GM21360 (cell line): ENCODE results near the gene ITGBL1.

Experiments used
- ATAC-seq: cut with Tn5 transposase; IDR thresholded peaks from one replicate; pipeline ENCODE4 v1.9.1; 2021; ENCODE audit warnings: mild to moderate bottlenecking, moderate library complexity; ENCODE audit not compliant: unreplicated experiment

The ITGBL1 gene

DNA sequence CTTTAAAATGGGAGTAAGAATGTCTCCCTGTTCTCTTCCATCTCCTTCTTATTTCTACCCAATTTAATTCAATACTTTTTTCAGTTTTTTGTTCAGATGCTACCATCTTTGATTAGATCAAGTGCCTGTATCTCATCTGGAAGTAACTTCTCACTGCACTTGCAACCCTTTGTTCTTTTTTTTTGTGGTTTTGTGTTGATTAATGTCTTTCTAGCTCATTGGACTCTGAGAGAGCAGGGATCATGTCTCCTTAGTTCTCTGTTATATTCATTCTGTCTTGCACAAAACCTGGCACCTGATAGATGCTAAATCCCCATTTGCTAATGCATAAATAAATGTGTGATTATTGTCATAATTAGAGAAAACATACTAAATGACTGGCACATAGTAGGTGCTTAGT, 834 bp upstream of the ITGBL1 start:
- no peak for ATAC-seq

GRCh38 chr13:101453784-101454201, 1.3 kb downstream of the ITGBL1 start:
- peak; percentile 40 for ATAC-seq

GRCh38 chr13:101454767-101455166, 2.3 kb downstream of the ITGBL1 start:
- ATAC-seq, result no peak

GRCh38 chr13:101455863-101456262, 3.4 kb downstream of the ITGBL1 start:
- ATAC-seq, result no peak

- no peak for ATAC-seq
These were observed 4.7 kb downstream of the ITGBL1 start for GRCh38 chr13:101457176-101457575.

DNA sequence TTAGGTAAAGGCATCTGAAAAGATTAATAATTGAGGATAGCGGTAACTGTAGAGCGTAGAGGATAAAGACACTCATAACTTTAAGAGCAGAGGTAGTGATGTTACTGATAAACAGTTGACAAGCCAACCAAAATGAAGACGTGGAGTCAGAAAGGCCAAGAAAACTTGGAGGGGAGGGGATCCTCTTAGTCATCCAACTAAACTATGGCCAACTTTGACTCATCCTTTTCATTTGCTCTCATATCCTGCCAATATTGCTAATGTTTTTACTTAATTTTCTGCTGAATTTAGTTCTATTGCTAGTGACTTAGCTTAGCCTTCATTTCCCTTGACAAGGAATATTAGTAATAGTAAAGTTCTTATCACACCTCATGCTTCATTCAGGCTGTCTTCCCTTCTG, 13.4 kb downstream of the ITGBL1 start:
- no peak for ATAC-seq

GRCh38 chr13:101467415-101467814, 14.9 kb downstream of the ITGBL1 start:
- no peak for ATAC-seq

DNA sequence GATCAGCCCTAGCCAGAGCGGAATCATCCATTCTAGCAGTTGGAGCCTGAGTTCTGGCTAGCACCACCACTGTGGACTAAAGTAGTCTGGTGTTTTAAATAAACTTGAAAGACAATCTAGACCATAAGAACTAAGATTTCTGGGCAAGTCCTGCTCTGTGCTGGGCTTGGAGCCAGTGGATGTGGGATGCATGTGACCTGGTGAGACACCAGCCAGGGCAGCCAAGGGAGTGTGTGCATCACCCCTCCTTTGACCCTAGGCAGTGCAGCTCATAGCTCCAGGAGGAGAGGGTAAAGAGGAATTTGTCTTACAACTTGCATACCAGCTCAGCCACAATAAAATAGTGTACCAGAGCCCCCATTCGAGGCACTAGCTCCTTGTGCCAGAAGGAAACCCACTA, 21.0 kb downstream of the ITGBL1 start:
- no peak for ATAC-seq

GRCh38 chr13:101474419-101474957, 22.0 kb downstream of the ITGBL1 start:
- no peak for ATAC-seq

GRCh38 chr13:101475536-101475935, 23.1 kb downstream of the ITGBL1 start:
- no peak for ATAC-seq

GRCh38 chr13:101481421-101481820, 28.9 kb downstream of the ITGBL1 start:
- ATAC-seq, result no peak

GRCh38 chr13:101486708-101487437, 34.4 kb downstream of the ITGBL1 start:
- ATAC-seq, result no peak

DNA sequence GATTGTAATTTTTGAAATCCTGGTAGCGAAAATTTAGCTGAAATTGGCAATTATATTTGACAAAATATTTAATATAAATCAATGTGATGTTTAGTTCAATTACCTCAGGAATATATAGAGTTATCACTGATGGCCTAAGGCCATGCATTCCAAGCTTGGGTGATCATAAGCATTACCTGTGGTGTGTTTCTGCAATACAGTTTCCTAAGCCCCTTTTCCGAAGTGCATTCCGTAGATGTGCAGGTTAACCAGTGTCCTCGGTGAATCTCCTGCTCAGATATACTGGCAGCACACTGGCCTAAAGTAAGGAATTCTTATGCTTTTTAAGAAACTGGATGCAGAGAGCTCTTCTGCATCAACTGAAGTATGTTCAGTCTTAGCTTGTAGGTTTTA, 35.0 kb downstream of the ITGBL1 start:
- no peak for ATAC-seq

DNA sequence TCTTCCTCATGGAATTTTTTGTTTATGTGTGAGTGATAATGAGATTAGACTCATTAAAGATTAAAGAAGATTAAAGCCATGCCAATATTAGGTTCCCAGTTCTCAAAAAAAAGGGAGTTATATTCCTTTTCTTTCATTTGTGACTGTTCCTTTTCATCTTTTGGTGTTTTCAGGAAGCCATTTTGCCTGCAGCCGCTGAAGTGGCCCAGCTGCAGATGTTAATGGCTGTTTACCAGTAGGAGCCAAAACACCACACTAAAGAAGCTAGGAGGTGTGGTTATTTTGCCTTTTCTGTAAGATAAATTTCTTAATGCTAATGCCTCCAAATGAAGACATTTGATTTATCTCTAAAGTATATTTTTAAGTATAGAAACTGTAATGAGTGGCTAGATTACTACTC, 36.3 kb downstream of the ITGBL1 start:
- ATAC-seq, result no peak

DNA sequence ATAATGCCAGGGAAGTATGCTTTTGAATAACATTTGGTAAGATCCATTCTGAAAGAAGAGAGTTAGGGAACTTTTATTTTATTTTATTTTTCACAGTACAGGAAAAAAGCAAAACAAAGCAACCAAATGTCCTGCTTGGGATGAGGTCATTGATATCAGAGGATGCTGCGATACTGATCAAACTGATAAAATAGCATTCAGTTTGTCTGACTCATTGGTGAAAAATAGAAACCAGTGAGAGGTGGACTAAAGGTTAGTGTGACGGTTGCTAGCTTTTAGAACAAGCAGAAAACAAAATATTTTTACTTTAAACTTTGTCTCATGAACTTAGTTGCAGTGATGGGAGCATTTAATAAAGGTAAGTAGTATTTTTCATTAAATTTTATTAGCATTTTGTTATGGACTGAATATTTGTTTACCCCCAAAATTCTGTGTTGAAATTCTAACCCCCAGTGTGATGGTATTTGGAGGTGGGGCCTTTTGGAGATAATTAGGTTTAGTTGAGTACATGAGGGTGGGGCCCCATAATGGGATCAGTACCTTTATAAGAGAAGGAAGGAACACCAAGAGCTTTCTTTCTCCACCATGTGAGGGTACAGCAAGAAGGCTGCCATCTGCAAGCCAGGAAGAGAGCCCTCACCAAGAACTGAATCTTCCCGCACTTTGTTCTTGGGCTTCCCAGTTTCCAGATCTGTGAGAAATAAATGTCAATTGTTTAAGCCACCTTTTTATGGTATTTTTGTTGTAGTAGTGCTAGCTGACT, 37.3 kb downstream of the ITGBL1 start:
- ATAC-seq, result no peak

DNA sequence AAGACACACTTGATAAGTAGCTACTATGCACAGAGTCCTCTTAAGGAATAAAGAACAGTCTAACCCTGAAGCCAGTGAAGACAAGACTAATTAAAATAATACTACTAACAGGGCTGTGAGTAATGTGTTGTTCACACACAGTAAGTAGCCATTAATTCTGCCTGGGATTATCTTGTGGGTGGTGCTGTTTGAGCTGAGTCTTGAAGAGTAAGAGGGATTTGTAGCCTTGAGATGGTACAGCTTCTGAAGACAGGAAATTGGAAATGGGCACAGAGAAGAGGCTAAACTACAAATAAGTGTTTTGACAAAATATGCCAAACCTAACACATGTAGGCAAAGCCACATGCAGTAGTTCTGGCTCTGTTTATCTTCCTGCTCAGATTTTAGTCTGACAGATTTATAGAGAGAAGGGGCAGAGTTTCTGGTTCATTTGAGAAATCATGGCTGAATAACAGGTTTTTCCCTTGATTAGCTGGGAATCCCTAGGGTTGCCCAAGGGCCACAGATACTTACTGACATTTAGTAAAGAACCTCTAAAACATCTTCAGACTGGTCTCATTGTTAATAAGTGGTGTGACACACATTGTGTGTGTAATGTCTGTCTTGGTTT, 38.0 kb downstream of the ITGBL1 start:
- ATAC-seq, result no peak

DNA sequence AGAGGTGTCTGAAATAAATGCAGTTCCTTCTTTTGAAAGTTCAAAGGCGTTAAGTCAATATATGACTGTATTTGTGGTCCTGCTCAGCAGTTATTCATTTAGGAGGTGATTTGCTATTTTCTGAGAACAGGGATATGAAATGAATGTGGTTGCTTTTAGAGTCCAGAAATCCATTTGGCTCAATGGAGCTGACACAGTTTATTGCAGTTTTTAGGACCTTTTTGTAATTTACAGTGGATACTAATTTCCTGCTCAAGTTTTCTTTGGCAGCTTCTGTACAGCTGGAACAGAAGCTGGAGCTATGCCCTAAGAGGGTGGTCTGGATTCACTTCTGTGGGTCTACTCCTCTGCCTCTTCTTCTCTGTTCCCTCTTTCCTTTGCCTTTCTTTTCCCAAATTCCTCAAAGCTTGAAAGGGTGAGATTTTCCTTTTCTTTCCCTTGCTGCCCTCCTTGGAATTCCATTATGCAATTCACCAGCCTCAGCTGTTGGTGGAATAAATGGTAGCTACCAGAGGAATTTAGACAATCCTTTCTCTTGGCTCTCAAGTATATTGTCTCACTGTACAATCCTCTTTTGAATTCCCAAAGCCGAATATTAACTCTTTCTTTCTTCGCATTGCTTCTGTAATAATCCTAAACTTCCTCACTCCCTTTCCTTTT, 39.9 kb downstream of the ITGBL1 start:
- ATAC-seq, result no peak

- ATAC-seq, result no peak
These were observed 41.1 kb downstream of the ITGBL1 start for GRCh38 chr13:101493541-101493940.

DNA sequence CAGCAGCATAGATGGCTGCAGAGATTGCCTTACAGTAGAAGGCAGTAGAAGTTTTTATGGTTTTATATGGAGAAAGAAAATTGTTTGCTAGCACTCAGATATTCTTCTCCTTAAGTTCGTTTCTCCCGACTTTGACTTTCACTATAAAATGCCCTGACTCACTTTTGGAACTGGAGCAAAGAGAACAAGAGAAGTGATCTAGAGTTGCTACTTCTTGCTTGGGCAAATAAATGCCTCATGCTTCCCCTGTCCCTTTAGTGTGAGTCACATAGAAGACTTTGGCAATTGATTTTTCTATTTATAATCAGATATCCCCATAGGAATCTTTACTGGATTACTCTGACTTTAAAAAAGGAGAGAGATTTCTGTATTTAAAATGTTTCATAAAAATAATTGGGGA, 46.9 kb downstream of the ITGBL1 start:
- no peak for ATAC-seq

- ATAC-seq, result no peak
These were observed 50.1 kb downstream of the ITGBL1 start for GRCh38 chr13:101502618-101503017.

- ATAC-seq, result no peak
These were observed 58.7 kb downstream of the ITGBL1 start for GRCh38 chr13:101511161-101511560.
